Right ventricle myocardium superior (tissue), 1 donor: ENCODE results near the gene SLCO1A2. TPM values are rescaled to one million over a fixed set of nuclear protein-coding genes. Genes with fewer than 3 reads are reported as not detected.

Source experiments
- ATAC-seq: fragments of 200-7000 bp; cut with Tn5 transposase; one replicate; pipeline ENCODE4 v1.9.1; 2020; ENCODE audit warnings: mild to moderate bottlenecking; ENCODE audit not compliant: poor library complexity
- DNase-seq: peaks from one replicate; pipeline ENCODE4 v3.0.0-alpha.2; 2020
- intact Hi-C: fragments of 100-400 bp; cut with DNase I; formaldehyde crosslinking; loops from one replicate; pipeline ENCODE4 v1.11.2; 2022
- total RNA-seq: library from RNA; stranded (reverse); fragmentation: NEBNext Ultra II Directional; extraction: Animal tissue kit (Norgen Biotek cat#: 25700); gene quantifications from one replicate; pipeline ENCODE4 v1.2.1, GENCODE V29; 2021
- donor health status: DM: no; HTN: yes; CAD: no; lungs with severe emphysema.

The SLCO1A2 gene
- total RNA-seq, 1 donor from 2014 or later, result not detected

DNA sequence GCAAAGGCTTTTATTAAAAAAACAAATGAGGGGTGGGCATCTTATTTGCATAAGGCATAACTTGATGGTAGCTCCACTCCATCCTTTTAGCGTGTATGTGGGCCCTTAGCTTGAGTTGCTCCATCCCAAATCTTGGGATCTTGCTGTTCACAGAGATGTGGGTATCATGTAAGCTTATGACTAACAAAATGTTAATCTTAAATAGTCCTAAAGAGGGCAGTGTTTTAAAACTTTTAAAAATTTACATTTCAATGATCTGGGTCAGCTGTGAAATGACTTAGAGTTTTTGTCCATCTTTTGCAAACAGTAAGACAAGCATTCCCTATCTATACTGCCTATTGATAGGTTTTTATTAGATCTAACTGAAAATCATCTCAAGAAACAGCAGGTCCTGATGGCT, 86.0 kb downstream of the SLCO1A2 start:
- DNase-seq (no peak), ATAC-seq (peak; percentile 49)
- intact Hi-C loops, result no loop called here

GRCh38 chr12:21239866-21240265, 94.9 kb downstream of the SLCO1A2 start:
- intact Hi-C loops, result no loop called here
- no peak for ATAC-seq
- DNase-seq, result no peak

DNA sequence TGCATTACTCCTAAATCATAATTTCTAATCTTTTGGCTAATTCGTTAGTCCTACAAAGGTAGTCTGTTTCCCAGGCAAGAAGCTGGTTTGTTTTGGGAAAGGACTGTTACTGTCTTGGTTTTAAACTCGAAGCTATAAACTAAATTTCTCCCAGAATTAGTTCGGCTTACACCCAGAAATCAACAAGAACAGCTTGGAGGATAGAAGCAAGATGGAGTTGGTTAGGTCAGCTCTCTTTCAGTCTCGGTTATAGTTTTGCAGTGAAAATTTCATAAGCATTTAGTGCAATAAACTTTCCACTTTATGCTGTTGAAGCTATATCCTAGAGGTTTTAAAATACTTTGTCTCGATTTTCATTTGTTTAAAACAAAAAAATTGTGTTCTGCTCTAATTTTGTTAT, 100.3 kb downstream of the SLCO1A2 start:
- intact Hi-C loops, result no loop called here
- no peak for ATAC-seq

DNA sequence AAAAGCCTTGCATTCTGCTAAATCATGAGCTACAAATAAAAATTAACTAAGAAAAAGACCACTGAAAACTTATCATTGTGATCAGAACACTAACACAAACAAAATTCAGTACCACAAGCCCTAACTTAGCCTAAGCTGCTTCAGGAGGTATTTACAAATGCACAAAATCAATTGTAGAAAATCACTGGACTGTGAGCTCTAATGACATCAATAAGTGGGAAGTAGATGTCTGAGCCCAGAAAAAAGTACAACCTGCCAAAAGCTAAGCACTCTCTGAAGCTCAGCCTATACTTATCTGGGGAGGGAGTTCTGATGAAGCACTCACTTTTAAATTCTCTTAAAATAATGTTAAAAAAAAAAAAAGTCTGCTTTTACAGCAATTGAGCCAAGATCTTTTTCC, 110.8 kb downstream of the SLCO1A2 start:
- ATAC-seq, result no peak

More for the DNA sequence above, 100.3 kb downstream of the SLCO1A2 start:
- DNase-seq, result no peak

GRCh38 chr12:21221778-21222177, 112.9 kb downstream of the SLCO1A2 start:
- intact Hi-C loops, result no loop called here
- ATAC-seq, result no peak
- DNase-seq, result no peak

More for the DNA sequence above, 110.8 kb downstream of the SLCO1A2 start:
- intact Hi-C loops, result no loop called here
- DNase-seq, result no peak

DNA sequence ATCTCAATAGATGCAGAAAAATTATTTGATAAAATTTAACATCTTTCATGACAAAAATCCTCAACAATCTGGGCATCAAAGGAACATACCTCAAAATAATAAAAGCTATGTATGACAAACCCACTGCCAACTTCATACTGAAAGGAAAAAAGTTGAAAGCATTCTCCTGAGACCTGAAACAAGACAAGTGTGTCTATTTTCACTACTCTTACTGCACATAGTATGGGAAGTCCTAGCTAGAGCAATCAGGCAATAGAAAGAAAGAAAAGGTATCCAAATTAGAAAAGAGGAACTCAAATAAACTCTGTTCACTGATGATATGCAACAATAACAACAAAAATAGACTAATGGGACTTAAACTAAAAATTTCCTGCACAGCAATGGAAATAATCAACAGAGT, 113.6 kb downstream of the SLCO1A2 start:
- DNase-seq, result no peak
- intact Hi-C loops, result no loop called here

DNA sequence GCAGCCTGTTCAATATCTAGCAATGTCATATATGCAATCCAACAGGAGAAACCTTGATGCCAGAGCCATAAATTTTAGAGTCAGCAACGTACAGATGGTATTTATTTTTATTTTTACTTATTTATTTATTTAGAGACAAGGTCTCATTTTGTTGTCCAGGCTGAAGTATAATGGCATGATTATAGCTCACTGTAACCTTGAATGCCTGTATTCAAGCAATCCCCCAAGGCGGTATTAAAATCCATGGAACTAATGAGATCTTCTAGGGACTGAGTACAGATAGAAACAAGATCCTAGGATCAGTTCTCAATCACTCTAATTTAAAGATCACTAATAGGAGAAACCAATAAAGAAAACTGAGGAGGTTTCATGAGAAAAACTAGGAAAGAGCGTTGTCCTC, 114.5 kb downstream of the SLCO1A2 start:
- no peak for ATAC-seq
- intact Hi-C loops, result no loop called here
- DNase-seq, result no peak

More for the DNA sequence above, 113.6 kb downstream of the SLCO1A2 start:
- ATAC-seq, result no peak

DNA sequence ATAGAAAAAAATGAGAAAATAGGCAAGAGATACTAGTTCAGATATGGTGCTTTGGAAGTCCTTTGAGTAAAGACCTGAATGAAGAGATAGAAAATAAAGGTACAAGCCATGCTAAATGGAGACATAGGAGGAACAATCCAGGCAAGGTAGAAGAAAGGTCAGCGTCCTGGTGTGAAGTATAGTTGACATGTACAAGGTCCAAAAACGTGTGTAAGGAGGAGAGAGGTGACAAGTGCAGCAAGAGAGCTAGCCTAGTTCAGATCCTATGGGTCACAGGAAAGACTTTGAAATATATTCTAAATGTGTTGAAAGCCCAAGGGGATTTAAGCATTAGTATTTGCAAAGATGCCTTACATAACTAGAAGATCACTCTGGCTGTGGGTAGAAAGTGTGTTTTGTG, 115.5 kb downstream of the SLCO1A2 start:
- ATAC-seq (no peak), DNase-seq (no peak)
- intact Hi-C loops, result no loop called here

Other genes with a start within 250 kb of the SLCO1A2 start
- gene SLCO1B1, start 203.7 kb downstream of the SLCO1A2 start, total RNA-seq, result not detected
- not detected for gene IAPP, start 38.0 kb upstream of the SLCO1A2 start, total RNA-seq
- 17.1 TPM for gene PYROXD1, start 102.7 kb upstream of the SLCO1A2 start, total RNA-seq
- gene RECQL, start 166.7 kb upstream of the SLCO1A2 start, total RNA-seq, result 18.0 TPM
- 15.6 TPM for gene GOLT1B, start 166.9 kb upstream of the SLCO1A2 start, total RNA-seq
- 11.0 TPM for gene SPX, start 191.4 kb upstream of the SLCO1A2 start, total RNA-seq